HG03378 (cell line): ENCODE measurements around the gene DPYSL4.

Experiments
- ATAC-seq: cut with Tn5 transposase; IDR thresholded peaks from one replicate; pipeline ENCODE4 v1.9.1; 2021; ENCODE audit warnings: mild to moderate bottlenecking, moderate library complexity; ENCODE audit not compliant: unreplicated experiment

Gene DPYSL4

DNA sequence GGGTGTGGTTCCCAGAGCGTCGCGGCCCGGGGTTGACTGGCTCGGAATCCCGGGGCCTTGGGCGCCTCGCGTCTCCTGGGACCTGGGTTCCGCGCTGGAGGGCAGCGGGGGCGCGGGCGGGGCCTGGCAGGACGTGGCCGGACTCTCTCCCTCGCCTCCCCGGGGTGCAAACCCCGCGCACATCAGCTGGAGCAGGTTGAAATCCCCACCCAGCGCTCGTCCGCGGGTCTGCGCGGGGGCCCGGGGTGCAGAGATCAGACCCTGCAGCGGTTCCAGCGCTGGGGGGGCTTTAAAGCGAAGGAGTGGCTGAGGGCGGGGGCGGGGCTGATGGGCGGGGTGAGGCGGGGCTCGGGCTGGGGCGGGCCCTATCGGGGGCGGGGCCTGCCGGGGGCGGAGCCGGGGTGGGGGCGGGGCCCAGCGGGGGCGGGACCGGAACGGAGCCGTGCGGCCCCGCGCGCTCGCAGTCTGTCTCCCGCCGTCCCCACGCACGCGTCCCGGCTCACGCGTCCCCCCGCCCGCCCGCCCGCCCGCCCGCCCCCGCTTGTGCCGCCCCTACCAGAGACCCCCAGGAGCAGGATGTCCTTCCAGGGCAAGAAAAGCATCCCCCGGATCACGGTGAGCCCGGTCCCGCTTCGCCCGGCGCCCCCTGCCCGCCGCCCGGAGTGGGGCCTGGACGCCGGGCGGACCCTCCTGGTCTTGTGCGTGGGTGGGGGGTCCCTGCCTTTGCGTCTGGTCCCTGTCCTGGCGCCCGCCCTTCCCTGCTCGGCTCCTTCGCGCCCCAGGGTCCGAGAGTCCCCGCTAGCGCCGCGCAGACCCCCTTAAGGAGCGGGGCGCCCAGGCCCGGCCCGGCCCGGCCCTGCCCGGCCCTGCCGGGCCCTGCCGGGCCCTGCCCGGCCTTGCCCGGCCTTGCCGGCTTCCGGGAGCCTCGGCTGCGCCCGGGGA is at the start of gene DPYSL4:
Gene DPYSL4 (plus strand): TSS at position 461 of the 942 bp plus-strand sequence. CDS start 116 bp downstream, at position 577.
- ATAC-seq: no peak

DNA sequence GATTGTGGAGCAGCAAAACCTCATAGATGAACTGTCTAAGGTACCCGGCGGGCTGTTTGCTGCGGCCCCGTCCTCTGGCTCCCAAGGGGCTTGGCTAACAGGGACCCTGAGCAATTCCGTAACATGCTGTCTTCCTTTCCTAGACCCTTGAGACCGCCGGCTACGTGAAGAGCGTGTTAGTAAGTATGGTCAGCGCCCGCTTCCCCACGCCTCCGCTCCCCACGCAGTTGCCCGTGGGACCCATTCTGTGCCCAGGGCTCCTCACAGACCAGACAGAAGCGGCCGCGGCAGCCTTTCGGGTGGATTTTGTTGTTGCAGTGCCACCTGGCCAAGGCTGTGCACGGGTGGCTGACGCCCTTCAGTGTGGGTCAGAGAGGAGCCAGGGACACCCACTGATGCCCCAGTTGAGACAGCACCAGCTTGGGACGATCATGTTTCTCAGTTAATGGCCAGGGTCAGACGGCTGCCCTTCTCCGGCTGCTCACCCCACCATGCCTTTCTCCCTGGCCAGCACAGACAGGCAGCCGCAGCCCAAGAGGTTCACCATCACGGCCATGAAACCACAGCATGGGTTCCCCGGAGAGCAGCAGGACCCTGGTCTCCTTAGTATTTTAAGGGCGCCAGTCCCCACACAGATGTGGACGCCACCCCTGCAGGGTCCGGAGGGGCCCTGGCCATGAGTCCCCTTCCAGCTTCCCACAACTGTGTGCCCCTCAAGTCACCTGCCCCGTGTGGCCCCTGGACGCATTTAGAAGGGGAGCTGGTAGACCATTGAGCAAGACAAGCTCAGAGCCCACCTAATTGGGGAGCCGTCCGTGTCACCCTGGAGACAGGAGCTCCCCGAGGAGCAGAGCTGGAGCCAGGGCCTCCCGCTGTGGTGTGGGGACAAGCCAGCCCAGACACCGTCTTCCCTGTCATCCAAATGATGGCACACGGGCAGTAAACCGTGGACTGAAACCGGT is 49.4 kb upstream of the DPYSL4 start:
- no peak for ATAC-seq

DNA sequence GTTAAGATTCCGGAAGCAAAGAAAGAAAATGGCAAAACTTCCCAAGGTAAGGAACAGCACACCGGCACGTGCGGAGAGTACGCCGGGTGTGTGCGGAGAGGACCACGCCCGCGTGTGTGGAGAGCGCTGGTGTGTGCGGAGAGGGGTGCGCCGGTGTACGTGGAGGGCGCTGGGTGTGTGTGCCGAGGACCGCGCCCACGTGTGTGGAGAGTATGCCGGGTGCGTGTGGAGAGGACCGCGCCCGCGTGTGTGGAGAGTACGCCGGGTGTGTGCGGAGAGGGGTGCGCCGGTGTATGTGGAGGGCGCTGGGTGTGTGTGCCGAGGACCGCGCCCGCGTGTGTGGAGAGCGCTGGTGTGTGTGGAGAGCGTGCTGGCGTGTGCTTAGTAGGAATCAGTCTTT is 48.6 kb upstream of the DPYSL4 start:
- ATAC-seq: no peak

DNA sequence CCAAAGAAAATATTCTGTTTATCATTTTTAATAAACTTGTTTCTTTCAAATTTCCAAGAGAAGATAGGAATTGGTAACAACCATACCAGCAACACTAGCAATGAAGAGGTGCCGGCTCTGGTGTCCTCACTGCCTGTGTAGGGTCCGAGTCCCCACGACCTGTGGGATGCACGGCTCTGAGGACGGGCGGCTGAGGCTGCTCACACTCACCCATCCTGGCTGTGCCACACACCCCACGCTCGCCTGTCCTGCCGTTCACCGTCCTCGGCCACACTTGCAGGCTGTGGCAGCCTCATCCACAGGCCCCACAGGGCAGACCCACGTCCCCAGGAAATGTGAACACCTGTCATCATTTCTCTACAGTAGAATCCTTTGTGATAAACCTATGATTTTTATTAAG is 48.2 kb upstream of the DPYSL4 start:
- ATAC-seq: no peak

DNA sequence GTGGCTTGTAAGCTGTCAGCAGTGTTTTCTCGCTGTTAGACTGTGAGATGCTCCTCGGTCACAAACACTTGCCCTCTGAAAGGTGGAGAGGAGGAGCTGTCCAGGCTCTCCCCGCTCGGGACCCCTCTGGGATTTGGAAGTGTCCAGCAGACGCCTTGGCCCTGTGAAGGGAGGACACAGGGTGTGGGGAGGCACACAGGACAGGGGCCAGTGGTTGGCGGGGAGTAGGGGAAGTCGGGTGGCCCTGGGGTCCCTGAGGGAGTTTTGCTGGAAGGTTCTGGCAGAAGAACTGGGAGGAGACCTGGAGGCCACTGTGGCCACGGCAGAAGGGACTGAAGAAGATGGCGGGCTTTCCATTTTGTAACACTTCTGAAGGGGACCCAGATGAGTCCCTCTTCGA is 47.2 kb upstream of the DPYSL4 start:
- no peak for ATAC-seq

DNA sequence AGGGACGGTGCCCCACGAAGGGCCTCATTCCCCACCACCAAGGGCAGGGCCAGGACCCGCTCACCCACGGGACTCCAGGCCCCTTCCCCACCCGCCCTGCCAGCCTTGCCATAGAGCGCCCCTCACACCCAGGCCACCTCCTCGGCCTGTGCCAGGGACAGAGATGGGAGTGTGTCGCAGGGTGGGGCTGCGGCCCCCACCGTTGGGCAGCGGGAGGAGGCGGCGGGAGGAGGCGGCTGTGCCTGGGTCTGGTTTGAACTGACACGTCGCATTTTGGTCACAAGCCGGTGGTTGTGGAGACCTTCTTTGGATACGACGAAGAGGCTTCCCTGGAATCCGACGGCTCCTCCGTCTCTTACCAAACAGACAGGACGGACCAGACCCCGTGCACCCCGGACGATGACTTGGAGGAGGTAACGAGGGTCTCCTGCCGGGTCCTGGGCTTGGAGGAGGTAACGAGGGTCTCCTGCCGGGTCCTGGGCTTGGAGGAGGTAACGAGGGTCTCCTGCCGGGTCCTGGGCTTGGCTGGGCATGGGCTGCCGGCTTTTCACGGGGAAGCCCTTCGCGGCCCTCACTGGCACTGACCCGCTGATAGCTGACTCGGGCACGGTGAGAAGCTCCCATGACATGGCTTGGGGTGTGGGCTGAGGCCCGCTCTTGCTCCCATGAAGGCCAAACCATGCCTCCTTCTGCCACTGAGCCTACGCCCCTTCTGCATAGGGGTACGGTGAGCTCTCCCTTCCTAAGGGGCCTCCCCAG is 46.4 kb upstream of the DPYSL4 start:
- no peak for ATAC-seq

DNA sequence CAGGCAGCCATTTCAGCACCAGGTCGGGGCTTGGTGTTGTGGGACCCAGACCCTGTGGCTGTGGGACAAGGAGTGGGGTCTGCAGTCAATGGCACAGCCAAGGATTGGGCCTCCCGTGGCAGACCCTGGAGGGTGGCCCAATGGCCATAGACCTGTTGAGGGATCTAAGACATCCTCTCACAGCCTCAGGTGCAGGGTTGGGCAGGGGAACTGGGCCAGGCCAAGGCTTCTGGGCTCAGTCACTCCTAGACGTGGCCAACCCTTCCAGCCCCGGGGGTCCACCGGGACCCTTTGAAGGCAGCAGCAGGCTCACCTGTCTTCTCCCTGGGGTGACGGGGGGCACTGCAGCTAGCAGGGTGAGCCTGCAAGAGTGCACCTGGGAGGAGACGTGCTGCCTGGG is 45.7 kb upstream of the DPYSL4 start:
- ATAC-seq: no peak

DNA sequence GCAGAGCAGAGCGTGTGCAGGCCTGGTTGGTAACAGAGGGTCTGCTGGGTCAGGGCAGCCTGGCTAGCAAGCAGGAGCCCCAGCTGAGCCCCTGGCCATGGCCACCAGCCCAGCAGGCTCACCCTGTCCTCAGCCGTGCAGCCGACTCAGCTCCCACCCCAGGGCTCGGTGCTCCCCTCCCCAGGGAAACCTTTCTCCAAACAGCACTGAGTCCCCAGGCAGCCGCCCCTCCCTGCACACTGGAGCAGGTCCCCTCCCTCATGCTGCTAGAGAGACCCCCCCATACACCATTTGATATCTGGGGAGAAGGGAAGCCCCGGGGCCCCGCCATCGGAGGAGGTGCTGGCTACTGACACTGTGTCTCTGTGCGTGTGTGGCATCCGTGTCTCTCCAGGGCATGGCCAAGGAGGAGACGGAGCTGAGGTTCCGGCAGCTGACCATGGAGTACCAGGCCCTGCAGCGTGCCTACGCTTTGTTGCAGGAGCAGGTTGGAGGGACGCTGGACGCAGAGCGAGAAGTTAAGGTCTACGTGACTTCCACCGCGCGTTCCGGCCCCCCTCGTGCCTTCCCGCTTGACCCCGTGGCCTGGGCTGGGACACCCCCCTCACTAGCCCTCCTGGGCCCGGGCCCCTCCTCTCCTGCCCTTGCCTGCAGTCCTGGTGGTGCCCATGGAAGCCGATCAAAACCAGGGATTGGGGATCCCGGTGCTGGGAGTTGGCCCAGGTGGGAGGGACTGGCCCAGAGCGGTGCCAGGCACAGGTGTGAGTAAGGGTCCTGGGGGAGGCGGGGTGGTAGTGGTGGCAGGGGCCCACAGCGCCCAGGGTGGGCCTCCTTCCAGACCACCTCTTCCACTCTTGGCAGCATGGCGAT is 45.0 kb upstream of the DPYSL4 start:
- ATAC-seq: no peak

DNA sequence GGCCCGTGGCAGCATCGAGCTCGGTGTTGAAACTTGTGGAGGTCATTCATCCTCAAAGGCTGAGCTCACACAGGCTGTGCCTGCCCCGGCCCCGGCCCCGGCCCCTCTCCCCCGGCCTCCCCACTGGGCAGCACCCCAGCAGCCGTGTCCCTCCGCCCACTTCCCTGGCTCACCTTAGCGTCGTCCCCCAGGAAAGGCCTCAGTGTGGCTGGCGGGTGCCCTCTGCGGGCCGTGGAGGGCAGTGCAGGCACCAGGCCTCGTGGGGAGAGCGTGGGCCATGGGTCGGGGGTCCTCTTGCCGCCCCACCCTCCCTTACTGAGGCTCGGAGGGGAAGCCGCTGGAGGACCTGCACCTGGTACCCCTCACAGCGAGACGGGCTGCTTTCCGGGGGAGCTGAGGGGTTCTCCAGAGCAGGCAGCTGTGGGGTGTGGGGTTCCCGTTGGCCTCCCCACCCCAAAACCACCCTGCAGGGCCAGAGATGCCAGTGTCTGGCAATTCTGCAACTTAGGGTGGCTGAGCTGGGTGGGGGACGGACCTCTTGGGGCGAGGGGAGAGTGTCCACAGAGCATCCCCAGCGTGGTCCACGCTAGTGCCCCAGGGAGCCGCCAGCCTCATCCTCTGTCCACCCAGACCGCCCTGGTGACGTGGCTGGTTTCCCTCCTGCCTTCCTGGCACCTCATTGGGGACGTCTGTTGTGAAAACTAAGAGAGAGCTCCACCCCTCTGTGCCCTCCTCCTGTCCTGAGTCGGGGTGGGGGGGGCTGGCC is 44.2 kb upstream of the DPYSL4 start:
- no peak for ATAC-seq

DNA sequence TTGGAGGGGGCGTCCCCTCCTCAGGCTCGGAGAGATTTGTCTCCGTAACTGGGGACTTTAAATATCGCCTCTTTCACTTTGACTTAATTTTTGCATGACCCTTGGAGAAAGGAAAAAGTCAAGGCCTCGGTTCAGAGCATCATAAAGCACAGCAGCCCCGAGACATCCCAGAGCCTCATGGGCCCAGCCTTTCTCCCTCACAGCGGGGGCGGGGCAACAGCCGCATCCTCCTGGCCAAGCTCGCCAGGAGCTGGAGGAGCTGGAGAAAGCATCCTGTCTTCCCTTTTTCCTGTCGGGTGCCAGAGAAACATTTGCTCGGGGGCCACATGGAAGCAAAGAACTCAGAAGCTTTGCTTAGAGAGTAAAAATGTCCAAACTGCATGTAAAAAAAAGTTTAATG is 43.6 kb upstream of the DPYSL4 start:
- no peak for ATAC-seq

DNA sequence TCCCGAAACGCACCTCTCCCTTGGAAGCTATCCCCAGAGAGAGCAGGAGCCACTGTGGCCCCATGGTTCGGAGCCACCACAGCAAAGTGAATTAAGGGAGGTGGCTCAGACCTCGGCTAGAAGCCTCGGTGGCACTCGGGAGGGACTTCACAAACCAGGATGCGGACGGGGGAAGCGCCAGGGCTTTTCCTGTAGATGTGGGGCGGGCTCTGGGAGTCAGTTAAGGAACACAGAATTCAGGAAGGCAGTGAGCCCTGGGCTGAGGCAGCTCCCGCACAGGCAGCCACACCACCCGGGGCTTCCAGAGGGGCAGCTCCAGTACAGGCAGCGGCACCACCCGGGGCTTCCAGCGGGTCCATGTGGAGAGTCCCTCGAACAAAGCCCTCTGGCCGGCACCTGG is 42.7 kb upstream of the DPYSL4 start:
- no peak for ATAC-seq

DNA sequence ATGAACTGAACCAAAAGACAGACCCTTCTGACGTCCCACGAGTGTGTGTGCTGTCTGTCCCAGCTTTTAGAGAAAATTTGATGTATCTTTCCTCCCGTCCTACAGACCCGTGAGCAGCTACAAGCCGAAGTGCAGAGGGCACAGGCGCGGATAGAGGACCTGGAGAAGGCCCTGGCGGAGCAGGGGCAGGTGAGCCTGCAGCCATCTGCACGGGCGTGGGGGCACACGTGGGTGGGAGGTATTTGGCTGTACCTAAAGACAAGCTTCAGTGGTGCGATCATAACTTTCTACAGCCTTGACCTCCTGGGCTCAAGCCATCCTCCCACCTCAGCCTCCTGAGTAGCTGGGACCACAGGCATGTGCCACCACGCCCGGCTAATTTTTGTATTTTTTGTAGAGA is 41.7 kb upstream of the DPYSL4 start:
- no peak for ATAC-seq

DNA sequence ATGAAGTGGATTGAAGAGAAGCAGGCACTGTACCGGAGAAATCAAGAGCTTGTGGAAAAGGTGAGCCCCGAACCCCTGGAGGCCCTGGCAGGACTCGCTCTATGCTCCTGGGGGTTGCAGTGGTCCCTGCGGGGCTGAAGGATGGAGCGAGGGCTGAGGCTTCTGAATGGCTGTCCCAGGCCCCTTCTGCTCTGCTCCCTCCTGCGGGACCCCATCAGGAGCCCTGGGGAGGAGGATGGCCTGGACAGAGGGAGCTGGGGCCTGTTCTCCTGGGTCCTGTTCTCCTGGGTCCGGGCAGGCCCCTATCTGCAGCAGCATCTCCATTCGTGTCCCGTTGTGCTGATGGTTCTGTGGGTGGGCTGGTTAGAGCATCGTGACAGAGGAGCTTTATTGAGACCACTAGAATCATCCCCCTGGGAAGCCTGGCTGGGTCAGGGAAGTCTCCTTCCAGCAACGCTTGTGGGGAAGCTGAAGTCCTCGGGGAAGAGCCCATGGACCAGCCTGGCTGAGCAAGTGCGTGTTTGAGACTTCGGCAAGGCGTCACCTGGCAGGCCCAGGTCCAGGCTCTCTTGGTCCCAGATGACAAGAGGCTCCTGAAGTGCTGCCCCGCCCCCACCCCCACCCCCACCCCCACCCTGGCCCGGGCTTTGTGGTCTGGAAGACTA is 41.1 kb upstream of the DPYSL4 start:
- no peak for ATAC-seq

DNA sequence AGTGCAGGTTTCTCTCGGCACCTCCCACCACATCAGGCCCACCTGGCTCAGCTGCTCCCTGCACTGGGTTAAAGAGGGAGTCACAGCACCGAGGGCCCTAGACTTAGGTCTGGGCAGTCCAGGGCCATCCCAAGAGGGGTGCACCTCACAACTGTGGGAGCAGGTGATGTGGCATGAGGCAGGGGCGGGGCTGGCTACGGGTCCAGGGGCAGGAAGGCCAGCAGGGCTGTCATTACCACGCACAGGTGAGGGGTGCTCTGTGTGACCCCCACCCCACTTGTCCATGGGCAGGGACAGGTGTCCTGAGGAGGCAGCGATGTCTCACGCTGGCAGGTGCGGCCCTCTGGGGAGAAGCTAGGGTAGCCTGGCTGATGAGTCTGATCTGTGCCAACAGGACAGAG is 40.5 kb upstream of the DPYSL4 start:
- no peak for ATAC-seq

DNA sequence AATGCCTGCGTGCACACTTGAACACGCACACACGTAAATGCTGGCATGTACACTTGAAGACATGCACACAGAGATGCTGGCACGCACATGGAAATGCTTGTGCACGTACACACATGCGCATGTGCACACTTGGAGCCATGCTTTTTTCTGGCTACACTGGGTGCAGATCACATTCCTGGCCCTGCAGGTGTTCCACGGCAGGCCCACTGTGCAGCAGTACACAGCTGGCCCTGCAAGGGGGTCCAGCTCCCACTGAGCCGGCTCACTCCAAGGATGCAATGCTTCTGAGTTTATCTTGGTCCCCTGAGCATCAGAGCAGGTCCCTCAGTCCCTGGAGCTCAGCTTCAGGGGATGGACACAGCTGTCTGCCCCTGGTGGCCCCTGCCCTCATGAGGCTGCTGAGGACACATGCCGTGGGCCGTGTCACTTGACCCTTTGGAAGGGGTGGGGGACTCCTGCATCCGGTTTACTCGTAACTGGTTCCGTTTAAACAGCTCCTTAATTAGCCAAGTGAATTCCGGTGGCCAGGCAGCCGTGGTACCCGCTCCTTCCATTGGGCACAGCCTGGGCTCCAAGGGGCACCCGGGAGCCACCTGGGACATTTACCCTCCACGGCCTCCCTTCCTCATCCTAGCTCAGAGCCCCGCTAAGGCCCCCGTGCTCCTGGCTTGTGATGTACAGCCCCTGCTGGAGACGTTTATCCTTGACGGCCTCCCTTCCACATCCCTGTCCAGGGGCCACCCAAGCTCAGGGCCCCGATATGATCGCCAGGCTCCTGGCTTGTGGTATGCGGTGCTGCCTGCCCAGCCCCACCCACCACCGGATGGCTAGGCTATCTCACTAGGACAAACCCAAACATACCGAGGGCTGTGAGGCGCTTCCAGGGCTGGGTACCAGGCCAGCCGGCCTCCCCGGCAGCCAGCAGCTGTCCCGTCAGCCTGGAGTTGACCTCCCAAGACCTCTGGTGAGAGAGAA is 39.5 kb upstream of the DPYSL4 start:
- no peak for ATAC-seq

DNA sequence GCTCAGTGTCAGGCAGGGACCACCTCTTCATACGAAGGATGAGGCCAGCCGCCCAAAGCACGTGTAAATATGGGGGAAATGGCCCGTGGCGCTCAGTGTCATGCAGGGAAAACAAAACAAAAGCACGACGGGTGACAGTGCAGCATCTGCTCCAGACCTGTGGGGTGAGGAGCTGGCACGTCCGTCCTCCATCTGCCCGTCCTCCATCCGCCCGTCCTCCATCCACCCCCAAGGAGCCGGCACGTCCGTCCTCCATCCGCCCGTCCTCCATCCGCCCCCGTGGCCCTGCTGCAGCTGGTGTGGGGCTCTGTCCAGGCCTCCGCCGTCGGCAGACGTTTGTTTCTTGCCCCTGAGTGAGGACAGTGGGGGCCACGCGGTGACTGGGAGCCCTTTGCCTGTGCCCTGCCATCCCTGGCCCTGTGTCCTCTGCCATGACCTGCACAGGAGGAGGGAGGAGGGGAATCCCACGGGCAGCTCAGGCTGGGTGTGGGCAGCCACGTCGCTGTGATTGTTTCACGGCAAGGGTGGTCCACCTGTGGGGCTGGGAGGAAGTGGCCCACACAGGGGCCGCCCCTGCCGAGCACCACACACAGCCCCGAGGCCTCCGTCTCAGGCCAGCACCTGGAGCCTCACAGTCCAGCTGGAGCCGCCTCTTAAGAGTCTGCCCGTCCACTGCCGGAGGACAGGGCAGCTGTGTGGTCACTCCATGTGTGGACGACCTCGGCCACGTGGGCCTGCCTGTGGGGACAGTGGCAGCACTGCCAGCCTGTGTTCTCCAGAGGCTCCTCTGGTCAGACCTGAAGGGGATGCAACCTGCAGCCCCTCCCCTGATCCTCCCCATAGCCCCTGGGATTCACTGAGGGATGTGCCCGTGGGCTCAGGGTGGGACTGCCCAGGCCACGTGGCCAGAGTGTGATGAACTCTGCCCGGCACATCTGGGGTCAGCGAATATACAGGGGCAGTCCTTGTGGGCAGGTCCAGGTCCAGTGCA is 38.2 kb upstream of the DPYSL4 start:
- ATAC-seq: no peak
